ENCODE data around the gene WTAP.

WTAP gene

GRCh38 chr6:159754959-159755914 is 27.9 kb downstream of the WTAP start:
- ATAC-seq (replicated peaks) (no peak), DNase-seq (no peak)
- no peaks in the 10 kb centered on the region for H3K9me3 Mint-ChIP-seq
- H3K27me3 Mint-ChIP-seq: no peaks in the 10 kb centered on the region
- H3K4me1 Mint-ChIP-seq: peaks cover 6 to 23% of the 10 kb centered on the region in 2 donors
- H3K4me3 Mint-ChIP-seq: no peak overlapping the region
- H3K36me3 Mint-ChIP-seq: peaks cover 34 to 50% of the 10 kb centered on the region in 2 donors
- H3K27ac Mint-ChIP-seq: peak overlapping the region; percentile 51

- Mint-ChIP-seq H3K9me3 (no peaks in the 10 kb centered on the region), H3K27me3 (no peaks in the 10 kb centered on the region), H3K36me3 (peaks cover 32 to 56% of the 10 kb centered on the region in 2 donors), H3K27ac (no peak overlapping the region), H3K4me1 (peaks cover 13 to 32% of the 10 kb centered on the region in 2 donors), H3K4me3 (no peak overlapping the region)
- ATAC-seq (replicated peaks): no peak
- no peak for DNase-seq
Measured at GRCh38 chr6:159756508-159756907, 29.2 kb downstream of the WTAP start.

- no peaks in the 10 kb centered on the region for H3K27me3 Mint-ChIP-seq
Measured at GRCh38 chr6:159758031-159759001, 31.0 kb downstream of the WTAP start.

GRCh38 chr6:159759645-159760044 is 32.3 kb downstream of the WTAP start:
- Mint-ChIP-seq H3K27me3 (no peaks in the 10 kb centered on the region), H3K36me3 (peaks cover 36 to 54% of the 10 kb centered on the region in 2 donors), H3K27ac (no peak overlapping the region), H3K4me3 (peak overlapping the region in 1 of 2 donors; percentile 4), H3K4me1 (peaks cover 18 to 45% of the 10 kb centered on the region in 2 donors), H3K9me3 (no peaks in the 10 kb centered on the region)
- DNase-seq: no peak
- no peak for ATAC-seq (replicated peaks)

More at GRCh38 chr6:159758031-159759001, 31.0 kb downstream of the WTAP start:
- H3K4me3 Mint-ChIP-seq: no peak overlapping the region
- H3K4me1 Mint-ChIP-seq: peaks cover 18 to 43% of the 10 kb centered on the region in 2 donors
- H3K9me3 Mint-ChIP-seq: no peaks in the 10 kb centered on the region
- no peak for DNase-seq
- peak overlapping the region; percentile 59 for H3K27ac Mint-ChIP-seq
- peaks cover 35 to 55% of the 10 kb centered on the region in 2 donors for H3K36me3 Mint-ChIP-seq
- no peak for ATAC-seq (replicated peaks)

- Mint-ChIP-seq H3K27me3 (no peaks in the 10 kb centered on the region), H3K4me3 (peak overlapping the region; percentile 97 to 99)
Measured at GRCh38 chr6:159760602-159761057, 33.3 kb downstream of the WTAP start.

GRCh38 chr6:159761129-159761872 is 34.0 kb downstream of the WTAP start:
- H3K4me3 Mint-ChIP-seq: peak overlapping the region; percentile 97 to 99
- H3K4me1 Mint-ChIP-seq: peaks cover 18 to 41% of the 10 kb centered on the region in 2 donors
- H3K27ac Mint-ChIP-seq: peak overlapping the region; percentile 98
- peaks cover 24 to 48% of the 10 kb centered on the region in 2 donors for H3K36me3 Mint-ChIP-seq
- ATAC-seq (replicated peaks): peak in 1 of 2 donors; percentile 0
- H3K9me3 Mint-ChIP-seq: no peaks in the 10 kb centered on the region
- no peak for DNase-seq
- H3K27me3 Mint-ChIP-seq: no peaks in the 10 kb centered on the region

More at GRCh38 chr6:159760602-159761057, 33.3 kb downstream of the WTAP start:
- peak overlapping the region; percentile 98 for H3K27ac Mint-ChIP-seq
- peaks cover 27 to 53% of the 10 kb centered on the region in 2 donors for H3K36me3 Mint-ChIP-seq
- no peaks in the 10 kb centered on the region for H3K9me3 Mint-ChIP-seq
- ATAC-seq (replicated peaks) (no peak), DNase-seq (no peak)
- H3K4me1 Mint-ChIP-seq: peaks cover 18 to 40% of the 10 kb centered on the region in 2 donors

- H3K4me1 Mint-ChIP-seq: peaks cover 21 to 49% of the 10 kb centered on the region in 2 donors
- DNase-seq: peak; percentile 92
- ATAC-seq (replicated peaks): peak; percentile 95 to 96
- H3K36me3 Mint-ChIP-seq: peaks cover 26 to 55% of the 10 kb centered on the region in 2 donors
- H3K27ac Mint-ChIP-seq: peak within 1 kb of the TSS; percentile 98
- H3K9me3 Mint-ChIP-seq: no peaks in the 10 kb centered on the region
- H3K27me3 Mint-ChIP-seq: no peaks in the 10 kb centered on the region
- peak within 1 kb of the TSS; percentile 97 to 99 for H3K4me3 Mint-ChIP-seq
Measured at GRCh38 chr6:159761873-159762680, 34.8 kb downstream of the WTAP start, which contains the start of gene ACAT2. Gene ACAT2 (plus strand): TSS chr6:159762045. CDS start chr6:159762088, 43 bp downstream.

- Mint-ChIP-seq H3K27ac (peak overlapping the region; percentile 98), H3K4me3 (peak overlapping the region; percentile 97 to 99), H3K4me1 (peaks cover 21 to 52% of the 10 kb centered on the region in 2 donors), H3K36me3 (peaks cover 28 to 54% of the 10 kb centered on the region in 2 donors), H3K27me3 (no peaks in the 10 kb centered on the region), H3K9me3 (no peaks in the 10 kb centered on the region)
- peak; percentile 13 for DNase-seq
- ATAC-seq (replicated peaks): peak; percentile 15 to 20
Measured at GRCh38 chr6:159762681-159763293, 35.5 kb downstream of the WTAP start.

GRCh38 chr6:159766906-159767305 is 39.6 kb downstream of the WTAP start:
- peaks cover 52 to 66% of the 10 kb centered on the region in 2 donors for H3K36me3 Mint-ChIP-seq
- no peak overlapping the region for H3K4me3 Mint-ChIP-seq
- no peak overlapping the region for H3K27ac Mint-ChIP-seq
- no peak for DNase-seq
- no peaks in the 10 kb centered on the region for H3K27me3 Mint-ChIP-seq
- H3K4me1 Mint-ChIP-seq: peaks cover 8 to 26% of the 10 kb centered on the region in 2 donors
- peaks cover 0 to 2% of the 10 kb centered on the region in 2 donors for H3K9me3 Mint-ChIP-seq
- ATAC-seq (replicated peaks): no peak

- H3K9me3 Mint-ChIP-seq: peaks cover 0 to 2% of the 10 kb centered on the region in 2 donors
- no peaks in the 10 kb centered on the region for H3K27me3 Mint-ChIP-seq
- H3K36me3 Mint-ChIP-seq: peaks cover 46 to 70% of the 10 kb centered on the region in 2 donors
- peaks cover 3 to 13% of the 10 kb centered on the region in 2 donors for H3K4me1 Mint-ChIP-seq
- no peak overlapping the region for H3K4me3 Mint-ChIP-seq
- peak overlapping the region; percentile 27 for H3K27ac Mint-ChIP-seq
- DNase-seq: no peak
- no peak for ATAC-seq (replicated peaks)
Measured at GRCh38 chr6:159769470-159769869, 42.2 kb downstream of the WTAP start.

GRCh38 chr6:159772196-159772595 is 44.9 kb downstream of the WTAP start:
- ATAC-seq (replicated peaks): no peak
- Mint-ChIP-seq H3K27me3 (no peaks in the 10 kb centered on the region), H3K4me3 (no peak overlapping the region), H3K4me1 (peaks cover 0 to 4% of the 10 kb centered on the region in 2 donors), H3K27ac (no peak overlapping the region), H3K36me3 (peaks cover 52 to 69% of the 10 kb centered on the region in 2 donors), H3K9me3 (peaks cover 0 to 2% of the 10 kb centered on the region in 2 donors)
- no peak for DNase-seq

- peaks cover under 1 to 11% of the 10 kb centered on the region in 2 donors for H3K4me1 Mint-ChIP-seq
- ATAC-seq (replicated peaks) (no peak), DNase-seq (no peak)
- H3K9me3 Mint-ChIP-seq: no peaks in the 10 kb centered on the region
- H3K27ac Mint-ChIP-seq: peak overlapping the region; percentile 37
- H3K36me3 Mint-ChIP-seq: peaks cover 30 to 54% of the 10 kb centered on the region in 2 donors
- H3K4me3 Mint-ChIP-seq: no peak overlapping the region
- H3K27me3 Mint-ChIP-seq: no peaks in the 10 kb centered on the region
Measured at GRCh38 chr6:159777240-159777904, 50.1 kb downstream of the WTAP start.
